ENCODE data around the gene FGF22.
"Not testable (repeated sequence)": the region's sequence is repeated elsewhere in the genome, so short reads cannot be mapped to it uniquely, and the experiment has no call there.

The FGF22 gene

GRCh38 chr19:607301-608154 is 32.2 kb upstream of the FGF22 start:
- DNase-seq: no peak

GRCh38 chr19:608155-609003 is 31.3 kb upstream of the FGF22 start:
- no peak for DNase-seq

GRCh38 chr19:609004-609346 is 30.7 kb upstream of the FGF22 start:
- DNase-seq: no peak

- DNase-seq: peak; percentile 44
These were observed 29.4 kb upstream of the FGF22 start for GRCh38 chr19:610071-610800.

DNA sequence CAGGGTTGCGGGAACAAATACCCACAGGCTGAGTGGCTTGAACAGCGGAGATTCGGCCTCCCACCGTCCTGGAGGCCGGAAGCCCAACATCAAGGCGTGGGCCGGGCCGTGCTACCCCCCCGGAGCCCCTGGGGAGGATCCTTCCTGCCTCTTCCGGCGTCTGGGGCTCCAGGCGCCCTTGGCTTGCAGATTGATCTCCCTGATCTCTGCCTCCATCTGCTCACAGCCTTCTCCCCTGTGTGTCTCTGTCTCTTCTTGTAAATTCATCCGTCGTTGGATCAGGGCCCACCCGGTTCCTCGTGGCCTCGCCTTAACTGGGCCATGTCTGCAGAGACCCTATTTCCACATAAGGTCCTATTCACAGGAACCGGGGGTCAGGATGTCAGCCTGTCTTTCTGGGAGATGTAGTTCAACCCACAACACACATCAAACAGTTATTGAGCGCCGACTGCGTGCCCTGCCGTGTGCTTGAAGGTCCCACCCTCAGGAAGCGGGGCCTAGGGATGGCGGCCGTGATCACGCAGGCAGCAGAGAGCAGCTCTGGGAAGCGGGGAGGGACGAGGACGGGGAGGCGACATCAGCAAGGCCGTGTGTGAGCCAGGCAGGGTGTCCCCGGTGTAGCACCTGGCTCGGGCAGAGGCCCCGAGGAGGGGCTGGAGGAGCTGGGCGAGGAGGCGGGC is 28.7 kb upstream of the FGF22 start:
- peak; percentile 70 for DNase-seq

- DNase-seq: peak; percentile 78
These were observed 28.2 kb upstream of the FGF22 start for GRCh38 chr19:611481-611868.

GRCh38 chr19:612941-613340 is 26.7 kb upstream of the FGF22 start:
- no peak for DNase-seq

DNA sequence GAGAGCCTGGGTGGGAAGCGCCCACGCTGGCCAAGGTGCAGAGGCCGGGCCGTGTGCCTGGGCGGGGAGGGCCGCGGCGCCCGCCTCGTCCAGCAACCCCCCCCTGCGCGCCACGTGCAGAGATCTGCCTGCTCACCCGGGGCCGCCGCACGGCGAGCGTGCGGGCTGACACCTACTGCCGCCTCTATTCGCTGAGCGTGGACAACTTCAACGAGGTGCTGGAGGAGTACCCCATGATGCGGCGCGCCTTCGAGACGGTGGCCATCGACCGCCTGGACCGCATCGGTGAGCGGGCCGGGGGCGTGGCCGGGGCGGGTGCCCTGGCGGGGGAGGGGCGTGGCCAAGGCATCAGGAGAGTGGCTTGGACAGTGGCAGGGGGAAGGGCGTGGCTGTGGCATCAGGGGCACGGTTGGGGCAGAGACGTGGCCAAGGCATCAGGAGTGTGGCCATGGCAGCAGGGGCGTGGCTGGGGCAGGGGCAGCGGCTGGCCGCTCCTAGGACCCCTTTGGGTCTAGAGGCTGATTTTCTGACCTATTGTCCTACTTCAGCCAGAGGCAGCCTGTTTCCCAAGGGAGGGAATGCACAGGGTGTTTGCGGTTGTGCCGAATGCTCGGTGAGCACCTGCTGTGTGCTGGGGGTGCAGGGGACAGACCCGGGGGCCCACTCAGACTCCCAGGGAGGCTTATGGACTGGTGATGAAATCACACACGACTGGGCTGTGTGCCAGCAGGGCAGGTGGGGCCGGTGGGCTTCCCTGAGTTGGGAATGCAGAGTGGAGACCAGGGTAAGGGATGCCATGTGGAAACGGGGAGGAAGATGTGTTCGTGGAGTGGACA is 25.7 kb upstream of the FGF22 start:
- no peak for DNase-seq

- no peak for DNase-seq
These were observed 24.1 kb upstream of the FGF22 start for GRCh38 chr19:615619-616018.

DNA sequence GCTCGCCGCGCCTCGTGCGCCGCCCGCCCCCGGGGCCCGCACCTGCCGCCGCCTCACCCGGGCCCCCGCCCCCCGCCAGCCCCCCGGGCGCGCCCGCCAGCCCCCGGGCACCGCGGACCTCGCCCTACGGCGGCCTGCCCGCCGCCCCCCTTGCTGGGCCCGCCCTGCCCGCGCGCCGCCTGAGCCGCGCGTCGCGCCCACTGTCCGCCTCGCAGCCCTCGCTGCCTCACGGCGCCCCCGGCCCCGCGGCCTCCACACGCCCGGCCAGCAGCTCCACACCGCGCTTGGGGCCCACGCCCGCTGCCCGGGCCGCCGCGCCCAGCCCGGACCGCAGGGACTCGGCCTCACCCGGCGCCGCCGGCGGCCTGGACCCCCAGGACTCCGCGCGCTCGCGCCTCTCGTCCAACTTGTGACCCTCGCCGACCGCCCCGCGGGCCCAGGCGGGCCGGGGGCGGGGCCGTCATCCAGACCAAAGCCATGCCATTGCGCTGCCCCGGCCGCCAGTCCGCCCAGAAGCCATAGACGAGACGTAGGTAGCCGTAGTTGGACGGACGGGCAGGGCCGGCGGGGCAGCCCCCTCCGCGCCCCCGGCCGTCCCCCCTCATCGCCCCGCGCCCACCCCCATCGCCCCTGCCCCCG is 23.5 kb upstream of the FGF22 start:
- DNase-seq: no peak

DNA sequence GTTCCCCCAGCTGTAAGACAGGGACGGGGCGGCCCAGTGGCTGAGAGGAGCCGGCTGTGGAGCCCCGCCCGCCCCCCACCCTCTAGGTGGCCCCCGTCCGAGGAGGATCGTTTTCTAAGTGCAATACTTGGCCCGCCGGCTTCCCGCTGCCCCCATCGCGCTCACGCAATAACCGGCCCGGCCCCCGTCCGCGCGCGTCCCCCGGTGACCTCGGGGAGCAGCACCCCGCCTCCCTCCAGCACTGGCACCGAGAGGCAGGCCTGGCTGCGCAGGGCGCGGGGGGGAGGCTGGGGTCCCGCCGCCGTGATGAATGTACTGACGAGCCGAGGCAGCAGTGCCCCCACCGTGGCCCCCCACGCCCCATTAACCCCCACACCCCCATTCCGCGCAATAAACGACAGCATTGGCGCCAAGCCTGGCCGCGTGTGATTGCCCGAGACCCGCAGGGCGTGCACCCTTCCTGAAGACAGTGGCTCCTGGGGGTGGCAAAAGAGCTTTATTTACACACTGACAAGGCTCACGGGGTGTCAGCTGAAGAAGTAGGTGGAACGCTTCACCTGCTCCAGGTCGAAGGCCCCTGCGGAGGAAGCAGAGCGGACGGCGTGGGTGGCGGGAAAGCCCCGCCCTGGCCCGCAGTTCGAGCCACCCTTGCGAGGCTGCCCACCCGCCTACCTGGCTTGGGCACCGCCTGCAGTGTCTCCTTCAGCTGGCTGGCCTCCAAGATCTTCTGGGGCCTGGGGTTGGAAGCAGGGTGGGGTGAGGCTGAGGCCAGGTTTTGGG is 22.7 kb upstream of the FGF22 start:
- no peak for DNase-seq

- no peak for DNase-seq
These were observed 22.0 kb upstream of the FGF22 start for GRCh38 chr19:617551-618246.

GRCh38 chr19:618247-618619 is 21.4 kb upstream of the FGF22 start:
- DNase-seq: no peak

DNA sequence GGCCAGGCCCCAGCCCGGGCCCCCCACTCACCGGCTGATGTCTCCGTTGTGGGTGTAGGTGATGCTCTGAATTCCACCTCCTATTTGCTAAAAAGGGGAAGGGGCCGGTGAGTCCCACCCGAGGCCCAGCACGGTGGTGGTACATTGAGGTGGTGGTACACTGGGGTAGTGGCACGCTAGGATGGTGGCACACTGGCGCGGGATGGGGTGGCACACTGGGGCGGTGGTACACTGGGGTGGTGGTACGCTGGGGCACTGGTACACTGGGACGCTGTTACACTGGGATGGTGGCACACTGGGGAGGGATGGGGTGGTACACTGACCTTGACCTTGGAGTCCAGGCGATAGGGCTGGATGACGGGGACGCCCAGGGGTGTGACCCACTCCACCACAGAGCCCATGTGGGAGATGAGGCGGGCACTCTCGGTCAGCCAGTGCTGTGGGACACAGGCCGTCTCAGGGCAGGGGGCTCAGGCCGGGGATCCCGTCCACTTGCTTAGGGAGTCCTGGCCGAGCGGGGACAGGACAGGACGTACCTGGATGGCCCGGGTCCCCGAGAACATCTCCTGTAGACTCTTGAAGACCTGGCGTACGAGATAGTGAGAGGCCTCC is 20.9 kb upstream of the FGF22 start:
- no peak for DNase-seq

GRCh38 chr19:619286-620002 is 20.2 kb upstream of the FGF22 start:
- no peak for DNase-seq

DNA sequence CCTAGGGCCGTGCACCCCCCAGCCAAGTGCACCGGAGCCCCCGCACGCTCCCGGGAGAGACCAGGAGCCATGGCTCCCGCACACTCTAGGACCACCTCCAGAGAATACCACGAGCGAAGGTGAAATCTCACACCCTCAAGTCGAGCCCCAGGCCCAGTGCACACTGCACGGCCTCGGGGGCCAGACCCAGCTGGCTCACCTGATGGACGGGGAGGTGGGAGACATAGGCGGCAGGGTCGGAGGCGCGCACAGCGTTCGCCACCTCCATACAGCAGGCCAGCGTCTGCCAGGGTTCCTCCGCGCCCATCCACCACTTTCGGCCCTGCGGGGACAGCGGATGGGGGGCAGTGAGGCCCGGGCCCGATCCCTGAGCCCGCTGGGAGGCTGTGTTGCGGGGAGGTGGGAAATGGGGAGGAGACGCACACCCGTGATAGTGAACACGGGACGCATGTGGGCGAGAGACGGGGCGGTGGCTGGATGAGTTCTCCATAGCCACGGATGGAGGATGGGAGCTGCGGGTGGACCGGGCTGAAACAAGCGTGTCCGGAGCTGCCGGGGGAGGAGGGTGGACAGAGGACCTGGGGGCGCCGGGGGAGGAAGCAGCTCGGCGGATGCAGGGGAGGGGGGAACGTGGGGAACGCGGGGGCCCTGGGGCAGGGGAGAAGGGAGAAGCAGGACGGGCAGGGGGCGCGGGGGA is 19.4 kb upstream of the FGF22 start:
- DNase-seq: no peak

DNA sequence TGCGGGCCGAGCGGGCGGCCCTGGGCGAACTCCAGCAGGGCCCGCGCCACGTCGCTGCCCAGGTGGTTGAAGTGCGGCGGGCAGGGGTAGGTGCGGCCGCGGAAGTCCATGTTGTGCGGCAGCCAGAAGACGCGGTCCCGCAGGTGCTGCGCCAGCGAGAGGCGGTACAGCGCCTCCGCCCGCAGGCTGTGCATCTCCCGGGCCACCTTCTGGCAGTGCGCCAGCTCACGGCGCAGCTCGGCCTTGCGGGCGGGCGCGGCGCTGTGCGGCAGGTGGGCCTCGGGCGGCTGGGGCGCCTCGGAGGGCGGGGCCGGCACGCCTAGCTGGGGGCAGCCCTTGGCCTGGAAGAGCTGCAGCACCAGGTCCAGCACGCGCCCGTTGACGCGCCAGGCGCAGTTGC is 18.5 kb upstream of the FGF22 start:
- DNase-seq: not testable (repeated sequence)

- no peak for DNase-seq
These were observed 17.9 kb upstream of the FGF22 start for GRCh38 chr19:621819-622218.

Data from activated CD4-positive, alpha-beta T cell treated with anti-CD3 and anti-CD28 coated beads, Interleukin-2, Interleukin-6, amounts not matched to agents 100 ng/mL and 50 ng/mL, durations not matched to agents 16 hours and 8 hours (primary cell).